Breast epithelium (tissue), 4 donors: ENCODE data around the gene EPB42. TPM values are rescaled to one million over a fixed set of nuclear protein-coding genes. Genes with fewer than 3 reads are reported as not detected.
A peak's percentile ranks its signal among the peaks of the same experiment; 100 is the strongest.
"Not testable (repeated sequence)": the region's sequence is repeated elsewhere in the genome, so short reads cannot be mapped to it uniquely, and the experiment has no call there.

ENCODE experiments used
- DNase-seq, 2 donors: peaks; one replicate each; pipeline ENCODE4 v3.0.0-alpha.2; 2019; ENCODE audit warnings: low spot score in 2 of 2
- H3K27ac ChIP-seq, 2 donors: fragments of 200-600 bp; sonication (generic) in 1 of 2; one replicate each; pipeline ENCODE4 v1.5.1; 2016 to 2019; ENCODE audit warnings: mild to moderate bottlenecking in 1 of 2
- H3K27me3 ChIP-seq, 2 donors: fragments of 200-600 bp; sonication (generic) in 1 of 2; one replicate each; pipeline versions ENCODE4 v1.5.1 to v1.6.0; 2017 to 2019; ENCODE audit warnings: control low read depth in 1 of 2, mild to moderate bottlenecking in 1 of 2
- H3K36me3 ChIP-seq: fragments of 200-600 bp; one replicate; pipeline ENCODE4 v1.5.1; 2019
- H3K4me1 ChIP-seq, 2 donors: fragments of 200-600 bp; sonication (generic); one replicate each; pipeline ENCODE4 v1.5.1; 2016 to 2019; ENCODE audit warnings: control low read depth in 1 of 2
- H3K4me3 ChIP-seq, 3 donors: fragments of 200-600 bp; sonication (generic); 1 replicate in 2 of 3; 2 replicates in 1 of 3; pipeline ENCODE4 v1.5.1; 2016 to 2019; ENCODE audit warnings: mild to moderate bottlenecking in 3 of 3, moderate library complexity in 2 of 3
- H3K9me3 ChIP-seq, 2 donors: fragments of 200-600 bp; sonication (generic) in 1 of 2; one replicate each; pipeline ENCODE4 v1.5.1; 2016 to 2019; ENCODE audit warnings: control low read depth in 1 of 2
- POLR2A ChIP-seq: fragments of 450-650 bp; IDR thresholded peaks from one replicate; pipeline ENCODE4 v1.6.1; 2016; ENCODE audit warnings: antibody characterized with exemption, mild to moderate bottlenecking, moderate library complexity
- POLR2AphosphoS5 ChIP-seq, 3 donors: sonication (generic); formaldehyde crosslinking; IDR thresholded peaks; one replicate each; pipeline ENCODE4 v1.6.1; 2017; ENCODE audit warnings: antibody characterized with exemption in 3 of 3
- intact Hi-C: fragments of 100-400 bp; cut with DNase I; formaldehyde crosslinking; loops from one replicate; pipeline ENCODE4 v1.15.1; 2023; ENCODE audit warnings: low total_unique reads
- total RNA-seq, 3 donors: library from RNA; depleted of rRNA; stranded (reverse); fragments of >200 nt; gene quantifications; one replicate each; pipeline ENCODE4 v1.1.0, GENCODE V29; 2016
- TF ChIP-seq, protein P1 (sequence below), 3 donors: fragments of 450-650 bp; IDR thresholded peaks; one replicate each; pipeline ENCODE4 v1.5.1; 2016 to 2017; ENCODE audit warnings: antibody characterized with exemption in 3 of 3, mild to moderate bottlenecking in 3 of 3, moderate library complexity in 3 of 3

The EPB42 gene
- total RNA-seq, 3 donors from 2014 or later = 0.29 to 1.9 TPM; not detected in 1

DNA sequence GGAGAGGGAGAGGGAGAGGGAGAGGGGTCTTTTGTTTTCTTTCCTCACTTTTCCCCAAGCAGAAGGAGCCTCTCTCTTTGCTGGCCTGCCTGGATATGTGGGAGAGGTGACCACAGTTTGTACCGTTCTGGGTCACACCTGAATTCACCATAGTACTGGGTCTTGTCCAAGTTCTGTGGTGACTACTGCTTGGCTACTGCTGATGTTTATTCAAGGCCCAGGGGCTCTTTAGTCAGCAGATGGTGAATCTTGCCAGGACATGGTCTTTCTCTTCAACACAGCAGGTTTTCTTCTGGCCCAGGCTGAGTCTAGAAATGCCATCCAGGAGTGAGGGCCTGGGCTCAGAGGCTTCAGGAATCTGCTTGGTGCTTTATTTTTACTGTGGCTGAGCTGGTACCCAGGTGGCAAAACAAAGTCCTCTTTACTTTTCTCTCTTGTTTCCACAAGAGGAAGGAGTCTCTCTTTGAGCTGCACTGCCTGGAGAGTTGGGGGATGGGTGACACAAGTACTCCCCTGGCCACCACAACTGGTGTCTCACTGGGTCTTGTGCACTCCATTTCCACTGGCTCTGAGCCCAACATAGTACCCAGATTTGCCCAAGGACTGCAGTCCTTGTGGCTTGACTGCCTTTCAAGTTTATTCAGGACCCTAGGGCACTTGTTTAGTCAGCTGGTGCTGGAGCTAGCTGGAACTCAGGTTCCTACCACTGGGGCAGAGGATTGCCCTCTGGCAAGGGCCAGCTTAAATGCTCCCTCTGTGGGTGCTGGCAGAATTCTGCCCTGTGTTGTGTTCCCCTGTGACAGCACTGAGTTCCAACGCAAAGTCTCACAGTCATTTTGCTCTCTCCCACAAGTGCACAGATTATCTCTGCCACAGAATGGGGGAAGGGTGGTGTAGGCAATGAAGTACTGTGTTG lies 52.4 kb downstream of the EPB42 start:
- H3K27ac ChIP-seq = peak overlapping the region; percentile 85 to 87
- H3K4me1 ChIP-seq = peaks cover 0 to 11% of the 10 kb centered on the region in 2 donors
- no peaks in the 10 kb centered on the region for H3K27me3 ChIP-seq
- H3K36me3 ChIP-seq = no peaks in the 10 kb centered on the region
- intact Hi-C loops = no loop called here
- DNase-seq = peak in 1 of 2 donors; percentile 87
- no peaks in the 10 kb centered on the region for H3K9me3 ChIP-seq
- no peak overlapping the region for H3K4me3 ChIP-seq
- TF ChIP-seq, protein P1, sequence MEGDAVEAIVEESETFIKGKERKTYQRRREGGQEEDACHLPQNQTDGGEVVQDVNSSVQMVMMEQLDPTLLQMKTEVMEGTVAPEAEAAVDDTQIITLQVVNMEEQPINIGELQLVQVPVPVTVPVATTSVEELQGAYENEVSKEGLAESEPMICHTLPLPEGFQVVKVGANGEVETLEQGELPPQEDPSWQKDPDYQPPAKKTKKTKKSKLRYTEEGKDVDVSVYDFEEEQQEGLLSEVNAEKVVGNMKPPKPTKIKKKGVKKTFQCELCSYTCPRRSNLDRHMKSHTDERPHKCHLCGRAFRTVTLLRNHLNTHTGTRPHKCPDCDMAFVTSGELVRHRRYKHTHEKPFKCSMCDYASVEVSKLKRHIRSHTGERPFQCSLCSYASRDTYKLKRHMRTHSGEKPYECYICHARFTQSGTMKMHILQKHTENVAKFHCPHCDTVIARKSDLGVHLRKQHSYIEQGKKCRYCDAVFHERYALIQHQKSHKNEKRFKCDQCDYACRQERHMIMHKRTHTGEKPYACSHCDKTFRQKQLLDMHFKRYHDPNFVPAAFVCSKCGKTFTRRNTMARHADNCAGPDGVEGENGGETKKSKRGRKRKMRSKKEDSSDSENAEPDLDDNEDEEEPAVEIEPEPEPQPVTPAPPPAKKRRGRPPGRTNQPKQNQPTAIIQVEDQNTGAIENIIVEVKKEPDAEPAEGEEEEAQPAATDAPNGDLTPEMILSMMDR (IDR thresholded peaks at IDR 0.05) = peak in 2 of 3 donors; percentile 9 to 39
- TF ChIP-seq POLR2AphosphoS5 (IDR thresholded peaks at IDR 0.05) (peak in 2 of 3 donors; percentile 12 to 49), POLR2A (no peak)

DNA sequence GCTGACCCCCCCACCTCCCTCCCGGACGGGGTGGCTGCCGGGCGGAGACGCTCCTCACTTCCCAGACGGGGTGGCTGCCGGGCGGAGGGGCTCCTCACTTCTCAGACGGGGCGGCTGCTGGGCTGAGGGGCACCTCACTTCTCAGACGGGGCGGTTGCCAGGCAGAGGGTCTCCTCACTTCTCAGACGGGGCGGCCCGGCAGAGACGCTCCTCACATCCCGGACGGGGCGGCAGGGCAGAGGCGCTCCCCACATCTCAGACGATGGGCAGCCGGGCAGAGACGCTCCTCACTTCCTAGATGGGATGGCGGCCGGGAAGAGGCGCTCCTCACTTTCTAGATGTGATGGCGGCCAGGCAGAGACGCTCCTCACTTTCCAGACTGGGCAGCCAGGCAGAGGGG lies 53.6 kb downstream of the EPB42 start:
- intact Hi-C loops, DNase-seq, H3K36me3 ChIP-seq, H3K4me3 ChIP-seq, H3K9me3 ChIP-seq, H3K27me3 ChIP-seq: not testable (repeated sequence)
- peaks cover 0 to 11% of the 10 kb centered on the region in 2 donors for H3K4me1 ChIP-seq
- peak overlapping the region; percentile 6 to 85 for H3K27ac ChIP-seq

DNA sequence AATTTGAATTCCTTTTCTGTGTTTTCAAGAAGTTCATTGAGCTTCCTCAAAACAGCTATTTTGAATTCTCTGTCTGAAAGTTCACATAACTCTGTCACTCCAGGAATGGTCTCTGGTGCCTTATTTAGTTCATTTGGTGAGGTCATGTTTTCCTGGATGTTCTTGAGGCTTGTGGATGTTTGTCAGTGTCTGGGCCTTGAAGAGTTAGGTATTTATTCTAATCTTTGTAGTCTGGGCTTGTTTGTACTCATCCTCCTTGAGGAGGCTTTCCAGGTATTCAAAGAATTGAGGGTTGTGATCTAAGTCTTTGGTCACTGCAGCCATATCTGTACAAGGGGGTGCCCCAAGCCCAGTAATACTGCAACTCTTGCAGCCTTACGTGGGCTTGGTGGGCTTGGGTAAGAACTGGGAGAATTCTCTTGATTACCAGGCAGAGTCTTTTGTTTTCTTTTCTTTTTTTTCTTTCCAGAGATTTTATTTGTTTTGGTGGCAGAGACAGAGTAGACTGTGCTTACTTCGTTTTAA lies 55.0 kb downstream of the EPB42 start:
- Histone ChIP-seq H3K27me3 (no peaks in the 10 kb centered on the region), H3K27ac (no peak overlapping the region), H3K4me1 (peaks cover 0 to 11% of the 10 kb centered on the region in 2 donors), H3K9me3 (no peaks in the 10 kb centered on the region), H3K36me3 (no peaks in the 10 kb centered on the region), H3K4me3 (no peak overlapping the region)
- no peak for DNase-seq
- intact Hi-C loops = no loop called here
- no peak for TF ChIP-seq POLR2A
- no peak for TF ChIP-seq POLR2AphosphoS5 (IDR thresholded peaks at IDR 0.05)
- TF ChIP-seq, protein P1 (IDR thresholded peaks at IDR 0.05) = no peak

DNA sequence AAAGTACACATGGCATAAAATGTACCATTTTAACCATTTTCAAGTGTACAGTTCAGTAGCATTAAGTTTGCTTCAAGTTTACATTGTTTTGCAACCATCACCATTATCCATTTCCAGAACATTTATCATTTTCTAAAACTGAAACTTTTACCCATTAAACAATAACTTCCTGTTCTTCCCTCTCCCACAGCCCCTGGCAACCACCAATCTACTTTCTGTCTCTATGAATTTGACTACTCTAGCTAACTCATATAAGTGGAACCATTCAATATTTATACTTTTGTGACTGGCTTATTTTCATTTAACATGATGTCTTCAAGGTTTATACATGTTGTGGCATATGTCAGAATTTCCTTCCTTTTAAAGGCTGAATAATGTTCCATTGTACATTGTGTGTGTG lies 67.5 kb downstream of the EPB42 start:
- no peak for TF ChIP-seq POLR2A
- no peak for TF ChIP-seq POLR2AphosphoS5 (IDR thresholded peaks at IDR 0.05)
- TF ChIP-seq, protein P1 (IDR thresholded peaks at IDR 0.05) = no peak
- Histone ChIP-seq H3K27me3 (no peaks in the 10 kb centered on the region), H3K27ac (no peak overlapping the region), H3K9me3 (no peaks in the 10 kb centered on the region), H3K4me3 (no peak overlapping the region), H3K4me1 (no peaks in the 10 kb centered on the region), H3K36me3 (peaks cover 5% of the 10 kb centered on the region)
- DNase-seq = no peak
- intact Hi-C loops = no loop called here

DNA sequence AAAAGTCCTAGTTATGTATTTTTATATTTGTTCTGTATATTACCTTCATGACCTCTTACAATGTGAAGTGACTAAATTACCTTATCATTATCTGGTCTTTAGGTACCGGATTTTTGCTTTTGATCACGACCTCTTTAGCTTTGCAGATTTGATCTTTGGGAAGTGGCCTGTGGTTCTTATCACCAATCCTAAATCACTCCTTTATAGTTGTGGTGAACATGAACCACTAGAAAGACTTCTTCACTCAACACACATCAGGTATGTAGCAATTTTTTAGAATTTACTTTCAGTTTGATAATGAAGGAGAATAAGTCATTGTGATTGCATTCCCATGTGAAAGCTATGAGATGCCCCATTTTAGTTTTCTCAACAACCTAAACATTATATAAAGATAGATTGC lies 69.1 kb downstream of the EPB42 start:
- TF ChIP-seq POLR2A (no peak), POLR2AphosphoS5 (IDR thresholded peaks at IDR 0.05) (no peak)
- TF ChIP-seq, protein P1 (IDR thresholded peaks at IDR 0.05) = no peak
- intact Hi-C loops = no loop called here
- peaks cover 5% of the 10 kb centered on the region for H3K36me3 ChIP-seq
- no peaks in the 10 kb centered on the region for H3K4me1 ChIP-seq
- no peak overlapping the region for H3K27ac ChIP-seq
- no peak for DNase-seq
- no peaks in the 10 kb centered on the region for H3K9me3 ChIP-seq
- H3K27me3 ChIP-seq = no peaks in the 10 kb centered on the region
- H3K4me3 ChIP-seq = no peak overlapping the region
